ENCODE measurements around the gene PDE6G.

The PDE6G gene

GRCh38 chr17:81660441-81660840 is 4.1 kb upstream of the PDE6G start:
- no peak for DNase-seq

- DNase-seq = no peak
Observed at GRCh38 chr17:81659038-81659437, 2.7 kb upstream of the PDE6G start.

GRCh38 chr17:81656835-81657234 is 493 bp upstream of the PDE6G start:
- DNase-seq = no peak

GRCh38 chr17:81655378-81656117 is 794 bp downstream of the PDE6G start:
- DNase-seq = no peak

- DNase-seq = no peak
Observed at GRCh38 chr17:81652906-81653771, 3.2 kb downstream of the PDE6G start.

GRCh38 chr17:81651692-81652091 is 4.7 kb downstream of the PDE6G start:
- DNase-seq = no peak

GRCh38 chr17:81650951-81651350 is 5.4 kb downstream of the PDE6G start:
- no peak for DNase-seq

GRCh38 chr17:81648707-81649085 is 7.6 kb downstream of the PDE6G start:
- no peak for DNase-seq

- DNase-seq = no peak
Observed at GRCh38 chr17:81648013-81648706, 8.2 kb downstream of the PDE6G start.

- DNase-seq = no peak
Observed at GRCh38 chr17:81647640-81648012, 8.7 kb downstream of the PDE6G start.

- peak; percentile 59 to 72 for DNase-seq
Observed at GRCh38 chr17:81646869-81647600, 9.3 kb downstream of the PDE6G start.

- DNase-seq = no peak
Observed at GRCh38 chr17:81644976-81645952, 11.1 kb downstream of the PDE6G start.

GRCh38 chr17:81644496-81644895 is 11.8 kb downstream of the PDE6G start:
- no peak for DNase-seq

GRCh38 chr17:81641825-81642489 is 14.4 kb downstream of the PDE6G start:
- DNase-seq = no peak

GRCh38 chr17:81640011-81640410 is 16.3 kb downstream of the PDE6G start:
- DNase-seq = no peak

GRCh38 chr17:81638683-81639082 is 17.7 kb downstream of the PDE6G start:
- no peak for DNase-seq

- no peak for DNase-seq
Observed at GRCh38 chr17:81636505-81637288, 19.6 kb downstream of the PDE6G start, which contains the start of the genes NPLOC4 and TSPAN10. NPLOC4 (minus strand) TSS chr17:81637112; CDS start chr17:81636930, 182 bp downstream. TSPAN10 (plus strand) TSS chr17:81637196; CDS start chr17:81642413, 5,217 bp downstream.

- DNase-seq = no peak
Observed at GRCh38 chr17:81635973-81636504, 20.3 kb downstream of the PDE6G start.

GRCh38 chr17:81635431-81635830 is 20.9 kb downstream of the PDE6G start:
- no peak for DNase-seq

GRCh38 chr17:81631482-81631881 is 24.9 kb downstream of the PDE6G start:
- DNase-seq = no peak
